Activated CD4-positive, alpha-beta T cell treated with anti-CD3 and anti-CD28 coated beads for 24 hours (primary cell): ENCODE measurements around the gene PC.
A peak's percentile ranks its signal among the peaks of the same experiment; 100 is the strongest.

Experiments used
- DNase-seq, 2 donors: peaks; one replicate each; pipeline ENCODE4 v3.0.0-alpha.2; 2020; ENCODE audit warnings: low read depth in 2 of 2

The PC gene

DNA sequence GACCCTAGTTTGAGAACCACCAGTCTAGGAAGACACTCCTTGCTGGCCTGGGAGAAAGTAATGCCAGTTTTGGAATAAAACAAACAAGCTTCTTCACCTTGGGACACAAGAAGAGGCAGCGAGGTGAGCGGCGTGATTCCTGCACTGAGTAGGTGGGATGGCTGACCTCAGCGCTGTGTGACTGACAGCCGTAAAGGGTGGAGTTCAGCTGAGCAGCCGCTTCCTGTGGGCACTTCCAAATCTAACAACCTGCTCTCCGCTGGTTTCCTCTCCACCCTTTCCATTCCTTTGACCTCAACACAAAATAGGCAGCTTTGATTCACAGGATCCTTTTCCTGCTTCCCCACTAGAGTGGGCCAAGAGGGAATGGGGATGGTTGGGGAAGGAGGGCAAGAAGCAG lies 45.8 kb downstream of the PC start:
- no peak for DNase-seq

DNA sequence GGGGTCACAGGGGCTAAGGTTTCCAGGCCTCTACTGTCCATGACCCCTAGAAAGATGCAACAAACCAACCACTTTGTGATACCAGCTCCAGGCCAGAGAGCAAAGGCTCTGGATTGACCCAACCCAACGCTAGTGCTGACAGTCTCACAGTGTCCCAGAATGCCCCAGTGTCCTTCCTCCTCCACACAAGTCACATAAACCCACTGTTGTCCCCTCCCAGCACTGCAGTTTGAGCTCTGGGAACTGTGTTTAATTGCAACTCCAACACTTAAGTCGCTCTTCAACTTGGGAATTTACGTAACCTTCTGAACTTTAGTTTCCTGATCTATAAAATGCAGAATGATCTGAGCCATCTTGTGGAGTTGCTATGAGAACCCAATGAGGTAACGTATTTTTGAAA lies 47.5 kb downstream of the PC start:
- DNase-seq: no peak

DNA sequence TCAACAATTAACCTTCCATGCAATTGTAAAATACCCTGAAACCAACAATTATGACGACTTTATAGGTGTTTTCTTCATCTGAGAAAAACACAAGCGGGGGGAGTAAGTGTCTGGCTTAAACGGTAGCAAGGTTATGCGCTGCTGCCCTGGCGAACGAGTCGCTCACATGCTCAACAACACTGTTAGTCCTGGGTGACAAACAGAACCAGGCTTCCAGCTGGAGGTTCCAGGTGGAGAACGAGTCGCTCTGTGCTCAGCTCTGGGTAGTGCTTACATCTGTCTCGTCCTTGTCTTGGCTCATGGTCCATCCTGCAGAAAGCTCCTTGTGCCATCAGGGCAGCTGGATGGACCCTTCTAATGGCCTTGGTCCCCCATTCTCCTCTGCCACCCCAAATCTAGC lies 48.2 kb downstream of the PC start:
- no peak for DNase-seq

DNA sequence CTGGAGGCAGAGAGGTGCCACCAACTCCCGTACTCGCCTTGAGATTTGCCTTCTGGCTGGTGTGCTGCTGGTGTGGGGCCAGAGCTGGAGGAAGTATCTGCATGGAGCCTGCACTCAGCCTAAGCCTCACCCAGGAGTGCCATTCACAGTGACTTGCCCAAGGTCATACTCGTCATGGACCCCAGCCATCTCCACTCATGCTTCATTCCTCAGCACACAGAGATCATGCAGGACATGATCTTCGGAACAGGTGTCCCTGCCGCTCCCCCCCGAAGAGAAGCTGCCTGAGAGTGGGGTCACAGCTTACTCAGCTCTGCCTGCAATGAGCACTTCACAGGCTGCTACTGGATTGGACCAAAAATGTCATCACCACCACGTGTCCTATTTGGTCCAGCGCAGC lies 49.0 kb downstream of the PC start:
- no peak for DNase-seq

DNA sequence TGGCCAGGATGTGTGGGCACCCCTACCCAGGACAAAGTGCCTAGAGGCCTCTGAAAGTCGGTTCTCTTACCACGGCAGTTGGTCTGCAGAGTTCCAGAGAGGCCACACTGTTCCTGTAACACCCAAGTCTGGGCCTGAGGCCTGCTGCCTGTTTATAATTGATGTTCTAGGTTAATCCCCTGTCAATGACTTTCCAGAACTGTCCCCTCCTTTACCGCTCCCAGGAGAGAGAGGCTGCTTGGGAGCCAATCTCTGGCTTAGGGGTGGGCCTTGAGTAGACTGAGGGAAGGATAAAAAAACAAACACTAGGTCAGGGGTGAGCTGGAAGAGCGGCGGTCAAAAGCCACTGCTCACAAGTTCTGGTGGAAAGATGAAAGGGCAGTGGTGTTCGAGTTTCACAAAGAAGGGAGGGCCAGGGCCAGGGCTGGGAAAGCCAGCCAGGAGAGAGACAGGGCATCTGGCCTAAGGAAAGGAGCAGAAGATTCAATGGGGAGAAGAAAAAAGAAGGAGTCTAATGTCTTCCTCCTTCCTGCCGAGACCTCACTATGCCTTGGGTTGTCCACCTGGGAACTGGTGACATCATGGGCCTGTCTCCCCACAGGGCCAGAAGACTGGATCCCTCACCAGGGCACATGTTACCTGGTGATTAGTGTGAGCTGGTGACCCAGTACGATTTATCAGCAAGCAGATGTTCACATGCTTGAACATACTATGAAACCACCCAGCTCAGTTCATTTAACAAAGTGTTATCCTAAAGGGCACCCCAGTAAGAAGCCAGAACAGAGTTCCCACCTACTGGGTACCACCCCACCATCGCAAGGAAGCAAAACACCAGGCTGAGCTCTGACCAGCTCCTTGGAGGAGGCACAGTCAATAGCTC lies 50.2 kb downstream of the PC start:
- no peak for DNase-seq

DNA sequence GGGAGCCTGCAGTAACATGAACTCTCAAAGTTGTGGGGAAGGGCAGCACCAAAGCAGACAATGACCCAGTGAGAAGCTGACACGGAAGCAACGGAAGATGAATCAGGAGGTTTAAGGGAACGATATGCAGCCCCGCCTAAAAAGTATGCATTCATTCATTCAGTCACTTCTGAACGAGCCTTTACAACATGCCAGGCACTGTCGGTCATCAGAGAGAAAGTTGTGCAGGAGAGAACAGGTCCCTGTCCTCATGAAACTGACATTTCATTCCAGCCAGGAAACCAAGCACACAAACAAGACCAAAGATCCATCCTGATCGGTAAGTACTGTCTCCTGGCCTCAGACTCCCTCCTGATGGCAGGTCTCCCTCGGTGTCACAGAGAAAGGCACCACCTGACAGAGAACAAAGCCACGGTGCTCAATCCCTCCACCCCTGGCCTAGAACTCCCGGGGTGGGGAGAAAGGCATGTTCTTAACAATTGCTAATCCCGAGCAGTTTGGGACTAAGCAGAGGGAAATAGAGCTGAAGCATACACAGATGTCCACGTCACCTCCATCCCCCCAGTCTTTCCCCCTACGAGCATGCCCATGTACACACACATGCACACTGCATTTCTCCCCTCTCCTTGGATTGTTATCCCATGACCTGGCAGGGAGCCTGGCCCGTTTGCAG lies 52.0 kb downstream of the PC start:
- DNase-seq: no peak

DNA sequence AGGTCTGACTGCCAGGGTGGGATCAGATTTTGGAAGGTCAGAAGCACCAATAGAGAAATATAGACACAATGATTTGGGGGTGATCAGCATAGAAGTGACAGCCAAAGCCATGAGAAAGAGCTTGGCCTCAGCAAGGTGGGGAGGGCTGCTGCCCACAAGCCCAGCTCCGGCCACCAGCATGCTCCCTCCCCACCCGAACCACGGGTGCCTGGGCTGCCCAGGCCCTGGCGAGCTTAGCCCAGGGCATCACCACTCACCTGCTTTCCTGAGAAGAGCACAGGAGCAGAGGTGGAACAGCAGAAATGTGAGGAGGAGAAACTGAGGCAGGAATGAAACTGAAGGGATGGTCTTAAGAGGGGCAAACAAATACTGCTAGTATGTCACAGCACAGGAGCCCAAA lies 52.6 kb downstream of the PC start:
- DNase-seq: no peak

DNA sequence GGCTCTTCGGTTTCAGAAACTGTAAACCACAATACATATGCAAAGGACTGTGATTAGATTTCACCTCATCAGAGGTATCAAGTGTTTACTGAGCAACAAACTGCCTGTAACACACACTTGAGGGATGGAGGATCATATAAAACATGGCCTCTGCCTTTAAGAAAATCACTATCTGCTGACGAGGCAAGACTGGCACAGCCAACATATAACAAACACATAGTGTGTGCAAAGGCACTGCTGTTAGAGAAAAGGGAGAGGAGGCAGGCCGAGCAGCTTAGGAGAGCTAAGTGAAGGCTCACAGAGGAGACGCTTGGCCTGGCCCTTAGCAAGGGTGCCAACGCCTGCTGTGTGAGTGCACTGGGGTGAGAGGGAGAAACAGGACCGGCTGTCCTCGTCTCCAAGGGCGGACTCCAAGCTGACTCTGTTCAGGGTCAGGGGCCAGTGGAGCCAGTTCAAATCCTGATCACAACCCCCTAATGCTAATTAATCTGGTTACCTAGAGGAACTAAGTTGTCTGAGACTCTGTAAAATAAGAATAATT lies 53.1 kb downstream of the PC start:
- no peak for DNase-seq

DNA sequence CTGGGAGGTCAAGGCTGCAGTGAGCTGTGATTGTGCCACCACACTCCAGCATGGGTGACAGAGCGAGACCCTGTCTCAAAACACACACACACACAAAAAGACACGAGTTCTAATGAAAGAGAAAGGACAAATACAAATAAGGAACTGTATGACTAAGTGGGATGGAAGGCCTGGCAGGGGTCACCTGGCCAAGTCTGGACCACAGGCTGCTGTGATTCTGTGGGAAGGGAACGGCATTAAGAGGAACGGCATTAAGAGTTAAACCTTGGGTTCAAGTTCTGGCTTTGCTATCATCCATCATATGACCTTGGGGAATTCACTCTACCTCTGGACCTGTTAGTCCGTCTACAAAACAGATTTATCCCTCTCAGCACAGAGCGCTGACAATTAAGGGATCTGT lies 53.6 kb downstream of the PC start:
- no peak for DNase-seq

DNA sequence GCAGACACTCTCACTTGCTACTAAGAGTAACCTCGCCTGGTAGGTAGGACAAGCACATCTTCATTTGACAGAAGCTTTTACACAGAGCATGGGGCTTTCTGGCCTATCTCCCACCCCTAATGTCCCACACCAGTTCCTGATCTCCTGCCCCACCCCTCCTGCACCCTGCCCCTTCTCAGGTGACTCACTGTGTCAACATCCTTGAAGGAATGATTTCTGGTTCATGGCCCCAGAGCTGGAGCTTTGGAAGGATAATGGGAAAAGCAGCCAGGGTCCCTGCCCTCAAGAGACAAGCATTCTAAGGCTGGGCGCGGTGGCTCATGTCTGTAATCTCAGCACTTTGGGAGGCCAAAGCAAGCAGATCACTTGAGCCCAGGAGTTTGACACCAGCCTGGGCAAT lies 54.1 kb downstream of the PC start:
- no peak for DNase-seq

DNA sequence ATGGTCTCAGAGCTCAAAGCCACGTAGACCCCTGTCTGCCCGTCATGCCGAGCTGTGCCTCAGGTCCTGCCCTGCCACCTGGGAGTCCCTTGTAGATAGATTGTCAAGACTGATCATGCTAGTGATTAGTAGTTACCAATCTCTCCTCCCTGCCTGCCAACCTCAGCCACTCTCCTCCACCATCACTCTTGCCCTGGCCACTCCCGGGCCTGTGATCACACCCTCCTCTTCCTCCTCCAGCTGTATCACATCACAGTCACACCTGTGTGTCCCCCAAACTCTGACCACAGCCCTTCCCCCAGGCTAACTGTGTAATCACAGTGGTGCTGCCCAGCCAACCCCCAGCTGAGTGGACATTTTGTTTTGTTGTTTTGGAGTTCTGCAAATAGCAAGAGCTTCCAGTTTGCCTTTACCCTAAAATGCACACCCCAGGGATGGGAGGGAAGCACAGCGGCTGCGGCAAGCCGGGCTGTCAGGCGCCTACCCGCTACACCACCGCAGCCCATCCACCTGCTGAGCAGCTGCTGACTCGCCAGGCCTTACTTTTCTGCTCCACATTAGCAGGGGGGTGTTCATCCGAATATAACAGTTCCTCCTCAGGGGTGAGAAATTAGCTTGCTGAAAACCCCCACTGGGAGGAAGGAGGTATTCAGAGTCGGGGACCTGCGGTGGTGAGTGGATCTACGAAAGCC lies 55.6 kb downstream of the PC start:
- no peak for DNase-seq

DNA sequence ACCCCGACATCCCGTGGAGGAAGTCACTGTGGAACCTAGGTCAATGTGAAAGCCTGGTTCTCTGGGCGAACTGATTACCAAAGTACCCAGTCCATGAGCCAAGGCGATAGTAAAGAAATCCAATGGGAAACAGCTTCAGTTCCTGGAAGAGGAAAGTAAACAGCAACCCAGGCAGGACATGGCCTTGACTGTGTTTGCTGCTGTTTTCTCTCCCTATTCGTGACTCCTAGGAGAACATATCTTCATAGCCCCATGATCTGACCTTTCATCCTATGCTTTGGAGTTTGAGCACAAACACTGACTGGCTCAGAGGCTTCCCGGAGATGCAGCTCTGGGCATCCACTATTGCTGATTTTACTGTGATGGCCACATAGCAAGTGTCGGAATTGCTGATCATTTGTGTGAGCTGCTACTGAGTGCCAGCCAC lies 56.2 kb downstream of the PC start:
- DNase-seq: no peak

DNA sequence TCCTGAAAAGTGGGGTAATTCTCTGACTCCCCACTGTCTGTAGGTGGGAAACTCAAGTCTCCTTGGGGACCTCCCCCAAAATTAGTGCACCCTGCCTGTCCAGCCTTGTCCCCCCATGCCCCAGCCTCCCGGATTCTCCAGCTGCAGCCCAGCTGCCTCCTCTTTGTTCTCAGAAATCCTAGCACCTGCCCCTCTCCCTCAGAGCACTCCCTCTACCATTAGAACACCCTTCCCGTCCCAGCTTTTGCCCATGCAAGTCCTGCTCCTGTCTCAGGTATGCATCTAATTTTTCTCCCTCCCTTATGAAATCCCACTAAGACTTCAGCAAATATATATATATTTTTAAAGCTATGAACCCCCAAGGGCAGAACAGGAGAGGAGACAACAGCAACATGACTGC lies 64.0 kb downstream of the PC start:
- DNase-seq: no peak

DNA sequence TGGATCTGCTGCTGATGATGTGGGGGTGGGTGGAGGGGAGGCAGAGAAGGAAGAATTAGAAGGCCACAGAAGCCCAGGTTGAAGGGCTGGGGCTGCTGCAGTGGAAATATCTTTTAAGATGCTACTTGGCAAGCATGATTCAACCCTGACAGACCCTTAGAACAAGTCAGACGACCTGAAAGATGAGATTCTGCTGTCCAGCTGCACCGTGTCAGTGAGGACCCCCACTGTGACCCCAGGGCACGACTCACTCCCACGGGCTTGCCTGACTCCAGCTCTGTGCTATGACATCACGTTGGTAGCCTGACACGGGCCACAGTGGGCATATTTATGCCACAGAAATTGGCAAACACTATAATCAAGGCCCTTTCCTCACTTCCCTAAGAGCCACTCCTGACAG lies 65.3 kb downstream of the PC start:
- DNase-seq: no peak

DNA sequence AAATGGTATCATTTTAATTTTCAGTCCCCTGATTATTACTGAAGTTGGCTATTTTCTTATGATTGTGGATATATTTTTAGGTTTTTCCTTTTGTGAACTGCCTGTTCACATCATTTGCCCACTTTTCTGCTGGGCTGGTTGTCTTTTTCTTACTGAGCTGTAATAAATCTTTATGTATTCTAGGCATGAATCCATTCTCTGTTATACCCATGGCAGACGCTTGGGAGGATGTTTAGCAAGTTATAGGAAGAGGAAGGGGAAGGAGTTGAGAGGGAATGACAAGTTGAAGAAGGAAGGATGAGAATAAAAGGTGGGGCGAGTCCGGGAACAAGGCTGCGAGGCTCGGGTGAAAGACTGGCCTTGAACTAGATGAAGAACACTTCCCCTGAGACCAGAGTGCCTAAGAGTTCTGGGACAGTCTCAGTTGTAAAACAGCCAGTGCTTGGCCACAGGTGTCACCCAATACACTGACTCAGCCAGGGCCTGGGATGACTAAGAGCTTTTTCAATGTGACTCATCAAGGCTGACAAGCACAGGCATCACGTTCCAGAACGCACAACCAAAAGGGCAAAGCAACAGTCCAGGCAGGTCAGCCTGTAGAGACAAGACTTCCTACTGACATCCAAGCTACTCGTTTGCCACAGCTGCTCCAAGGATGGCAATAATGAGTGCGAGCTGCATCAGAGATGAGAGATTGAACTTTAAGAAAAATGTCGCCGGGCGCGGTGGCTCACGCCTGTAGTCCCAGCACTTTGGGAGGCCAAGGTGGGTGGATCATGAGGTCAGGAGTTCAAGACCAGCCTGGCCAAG lies 66.1 kb downstream of the PC start:
- peak; percentile 33 to 45 for DNase-seq

DNA sequence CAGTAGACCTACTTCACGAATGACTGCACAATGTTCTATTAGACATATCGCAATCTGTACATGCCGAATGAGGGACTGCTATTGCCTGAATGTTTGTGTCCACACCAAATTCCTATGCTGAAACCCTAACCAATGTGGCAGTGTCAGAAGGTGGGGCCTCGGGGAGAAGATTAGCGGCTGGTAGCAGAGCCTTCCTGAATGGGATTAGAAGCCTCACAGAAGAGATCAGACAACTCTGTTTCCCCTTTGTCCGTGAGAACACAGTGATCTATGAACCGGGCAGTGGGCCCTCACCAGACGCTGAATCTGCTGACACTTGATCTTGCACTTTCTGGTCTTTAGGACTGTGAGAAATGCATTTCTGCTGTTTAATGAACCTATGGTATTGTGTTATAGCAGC lies 68.2 kb downstream of the PC start:
- DNase-seq: no peak

DNA sequence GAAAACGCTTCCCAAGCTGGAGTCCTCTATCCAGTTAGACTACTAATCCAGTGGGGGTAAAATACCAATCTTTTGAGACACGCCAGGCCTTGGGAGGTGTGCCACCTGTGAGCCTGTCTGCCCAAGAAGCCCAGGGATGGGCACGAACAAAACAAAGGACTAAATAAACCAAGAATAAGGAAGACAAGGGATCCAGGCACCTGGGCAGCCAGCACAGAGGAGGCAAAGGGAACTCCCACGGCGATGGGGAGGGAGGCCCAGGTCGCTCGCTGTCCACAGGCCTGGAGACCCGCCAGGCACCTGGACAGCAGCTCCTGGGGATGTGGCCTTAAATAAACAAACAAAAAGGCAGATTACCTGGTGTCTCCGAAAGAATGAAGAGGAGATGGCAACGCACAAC lies 69.9 kb downstream of the PC start:
- DNase-seq: no peak

DNA sequence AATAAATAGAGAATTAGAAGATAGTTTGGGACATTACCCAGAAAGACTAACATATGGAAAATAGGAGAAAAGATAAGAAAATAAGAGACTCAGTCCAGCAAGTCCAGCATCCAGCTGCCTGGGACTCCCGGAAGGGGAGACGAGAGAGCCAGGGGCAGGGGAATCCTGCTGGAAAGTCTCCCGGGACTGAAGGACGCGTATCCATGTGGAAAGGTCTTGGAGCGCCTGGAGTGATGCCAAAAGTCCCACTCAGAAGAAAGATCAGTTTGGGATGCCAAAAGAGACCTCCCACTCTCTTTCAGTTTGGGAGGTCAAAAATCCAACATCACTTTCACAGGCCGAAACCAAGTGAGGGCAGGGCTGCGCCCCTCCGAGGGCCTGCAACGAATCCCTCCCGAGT lies 70.7 kb downstream of the PC start:
- no peak for DNase-seq

DNA sequence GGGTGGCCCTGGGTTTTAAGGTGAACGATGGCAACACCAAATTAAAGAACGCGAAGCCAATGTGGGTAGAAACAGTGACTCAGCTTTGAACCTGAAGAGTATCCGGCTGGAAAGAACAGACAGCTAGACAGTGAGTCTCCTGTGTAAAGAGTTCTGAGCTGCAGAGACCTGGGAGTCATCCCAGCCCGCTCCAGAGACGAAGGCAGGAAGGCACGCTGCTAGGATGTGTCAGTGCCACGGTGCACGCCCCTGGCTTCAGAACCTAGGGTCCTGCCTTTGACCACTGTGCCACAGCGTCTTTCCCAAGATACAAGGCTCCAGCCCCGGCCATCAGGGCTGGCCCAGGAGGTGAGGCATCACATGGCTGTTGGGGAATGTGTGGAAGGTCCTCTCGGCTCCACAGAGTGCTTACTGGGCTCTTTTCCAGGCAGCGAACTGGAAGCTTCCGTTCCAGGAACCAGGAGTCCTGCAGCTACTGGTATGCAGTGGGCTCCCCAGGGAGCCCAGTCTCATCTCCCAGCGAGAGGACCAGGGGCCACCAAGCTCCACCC lies 71.4 kb downstream of the PC start:
- no peak for DNase-seq

DNA sequence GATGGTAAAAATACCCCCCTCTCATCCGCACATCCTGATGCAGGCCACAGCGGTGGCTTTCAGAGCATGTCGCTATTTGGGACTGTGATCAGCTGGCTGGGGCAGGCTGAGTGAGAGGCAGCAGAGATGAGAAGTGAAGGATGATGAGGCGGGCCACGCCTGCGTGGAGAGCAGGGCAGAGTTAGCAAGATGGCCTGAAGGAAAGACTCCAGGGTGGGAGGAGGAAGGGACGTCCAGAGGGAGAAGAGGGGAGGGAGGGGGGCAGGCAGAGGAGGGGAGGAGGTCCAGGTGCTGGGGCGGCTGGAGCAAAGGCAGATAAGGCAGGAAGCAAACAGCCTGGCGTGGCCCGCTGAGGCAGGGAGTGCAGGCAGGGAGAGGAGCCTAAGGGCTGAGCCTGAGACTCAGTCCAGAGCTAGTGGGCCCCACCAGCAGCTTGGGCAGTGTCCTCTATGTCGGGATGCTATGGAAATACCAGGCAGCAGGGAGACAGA lies 72.2 kb downstream of the PC start:
- DNase-seq: no peak

DNA sequence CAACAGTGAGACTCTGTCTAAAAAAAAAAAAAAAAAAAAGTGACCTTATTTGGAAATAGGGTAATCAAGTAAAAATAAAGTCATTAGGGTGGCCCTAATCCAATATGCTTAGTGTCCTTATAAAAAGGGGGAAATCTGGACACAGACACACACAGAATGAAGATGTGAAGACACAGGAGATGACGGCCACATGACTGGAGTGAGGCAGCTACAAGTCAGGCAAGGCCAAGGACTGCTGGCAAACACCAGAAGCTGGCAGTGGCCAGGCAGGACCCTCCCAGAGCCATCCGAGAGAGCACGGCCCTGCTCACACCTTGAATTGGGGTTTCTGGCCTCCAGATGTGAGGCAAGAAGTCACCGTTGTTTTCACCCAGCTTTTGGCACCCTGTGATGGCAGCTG lies 72.7 kb downstream of the PC start:
- no peak for DNase-seq
